ENCODE measurements around the gene SIDT2. TPM values are rescaled to one million over a fixed set of nuclear protein-coding genes. Genes with fewer than 3 reads are reported as not detected.

SIDT2 gene
- total and polyA plus RNA-seq, 2 of the 13 experiments (the other 11 are each of a cell fraction or from before 2014, with no cell fraction given): 11.5 to 28.0 TPM

DNA sequence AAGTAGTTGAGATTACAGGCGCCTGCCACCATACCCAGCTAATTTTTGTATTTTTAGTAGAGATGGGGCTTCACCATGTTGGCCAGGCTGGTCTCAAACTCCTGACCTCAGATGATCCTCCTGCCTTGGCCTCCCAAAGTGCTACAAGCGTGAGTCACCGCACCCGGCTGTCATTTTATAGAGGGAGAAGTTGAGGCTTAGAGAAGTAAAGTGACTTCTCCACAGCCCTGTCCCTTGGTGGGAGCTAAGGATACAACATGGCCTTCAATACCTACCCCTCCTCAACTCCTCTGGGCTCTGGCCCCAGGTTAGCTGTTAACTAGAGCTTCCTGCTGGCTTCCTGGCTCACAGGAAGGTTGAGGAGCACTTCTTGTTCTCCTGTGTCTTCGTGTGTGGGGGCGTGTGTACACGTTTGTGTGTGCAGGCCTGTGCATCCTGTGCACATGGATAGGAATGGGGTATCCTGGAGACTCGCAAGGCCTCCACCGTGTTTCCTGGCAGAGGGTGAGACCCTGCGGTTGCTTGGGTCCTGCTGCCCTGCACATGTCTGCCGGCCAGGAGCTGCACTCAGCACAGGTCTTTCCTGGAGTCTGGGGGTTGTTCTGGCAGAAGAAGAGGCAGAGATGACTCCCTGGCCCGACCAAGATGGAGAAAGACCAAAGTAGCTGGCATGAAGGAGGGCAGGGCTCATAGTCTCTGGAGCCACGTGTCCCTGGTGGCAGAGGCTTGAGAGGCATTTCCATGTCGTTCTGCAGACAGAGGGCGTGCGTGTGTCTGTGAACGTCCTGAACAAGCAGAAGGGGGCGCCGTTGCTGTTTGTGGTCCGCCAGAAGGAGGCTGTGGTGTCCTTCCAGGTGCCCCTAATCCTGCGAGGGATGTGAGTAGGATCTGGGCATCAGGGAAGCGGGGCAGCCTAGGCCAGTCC is 2.4 kb downstream of the SIDT2 start (continued):
- TF ChIP-seq, protein P1, sequence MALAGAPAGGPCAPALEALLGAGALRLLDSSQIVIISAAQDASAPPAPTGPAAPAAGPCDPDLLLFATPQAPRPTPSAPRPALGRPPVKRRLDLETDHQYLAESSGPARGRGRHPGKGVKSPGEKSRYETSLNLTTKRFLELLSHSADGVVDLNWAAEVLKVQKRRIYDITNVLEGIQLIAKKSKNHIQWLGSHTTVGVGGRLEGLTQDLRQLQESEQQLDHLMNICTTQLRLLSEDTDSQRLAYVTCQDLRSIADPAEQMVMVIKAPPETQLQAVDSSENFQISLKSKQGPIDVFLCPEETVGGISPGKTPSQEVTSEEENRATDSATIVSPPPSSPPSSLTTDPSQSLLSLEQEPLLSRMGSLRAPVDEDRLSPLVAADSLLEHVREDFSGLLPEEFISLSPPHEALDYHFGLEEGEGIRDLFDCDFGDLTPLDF (CRISPR knock-in tag; IDR thresholded peaks at IDR 0.05): no peak
- no peak for TF ChIP-seq ZNF775 (CRISPR knock-in tag; IDR thresholded peaks at IDR 0.05; ENCODE audit: borderline replicate concordance)
- TF ChIP-seq, protein P2, sequence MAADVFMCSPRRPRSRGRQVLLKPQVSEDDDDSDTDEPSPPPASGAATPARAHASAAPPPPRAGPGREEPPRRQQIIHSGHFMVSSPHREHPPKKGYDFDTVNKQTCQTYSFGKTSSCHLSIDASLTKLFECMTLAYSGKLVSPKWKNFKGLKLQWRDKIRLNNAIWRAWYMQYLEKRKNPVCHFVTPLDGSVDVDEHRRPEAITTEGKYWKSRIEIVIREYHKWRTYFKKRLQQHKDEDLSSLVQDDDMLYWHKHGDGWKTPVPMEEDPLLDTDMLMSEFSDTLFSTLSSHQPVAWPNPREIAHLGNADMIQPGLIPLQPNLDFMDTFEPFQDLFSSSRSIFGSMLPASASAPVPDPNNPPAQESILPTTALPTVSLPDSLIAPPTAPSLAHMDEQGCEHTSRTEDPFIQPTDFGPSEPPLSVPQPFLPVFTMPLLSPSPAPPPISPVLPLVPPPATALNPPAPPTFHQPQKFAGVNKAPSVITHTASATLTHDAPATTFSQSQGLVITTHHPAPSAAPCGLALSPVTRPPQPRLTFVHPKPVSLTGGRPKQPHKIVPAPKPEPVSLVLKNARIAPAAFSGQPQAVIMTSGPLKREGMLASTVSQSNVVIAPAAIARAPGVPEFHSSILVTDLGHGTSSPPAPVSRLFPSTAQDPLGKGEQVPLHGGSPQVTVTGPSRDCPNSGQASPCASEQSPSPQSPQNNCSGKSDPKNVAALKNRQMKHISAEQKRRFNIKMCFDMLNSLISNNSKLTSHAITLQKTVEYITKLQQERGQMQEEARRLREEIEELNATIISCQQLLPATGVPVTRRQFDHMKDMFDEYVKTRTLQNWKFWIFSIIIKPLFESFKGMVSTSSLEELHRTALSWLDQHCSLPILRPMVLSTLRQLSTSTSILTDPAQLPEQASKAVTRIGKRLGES (CRISPR knock-in tag; IDR thresholded peaks at IDR 0.05; ENCODE audit: borderline replicate concordance): no peak
- TF ChIP-seq ZNF761 (CRISPR knock-in tag; conservative IDR thresholded peaks at IDR 0.05): no peak
- TF ChIP-seq NRL (CRISPR knock-in tag; IDR thresholded peaks at IDR 0.05; ENCODE audit: borderline replicate concordance): no peak
- TF ChIP-seq ISL2 (CRISPR knock-in tag; IDR thresholded peaks at IDR 0.05): no peak
- no peak for TF ChIP-seq DRAP1 (CRISPR knock-in tag; IDR thresholded peaks at IDR 0.05)
- TF ChIP-seq HOXA3 (CRISPR knock-in tag; IDR thresholded peaks at IDR 0.05): no peak
- TF ChIP-seq, protein P3, sequence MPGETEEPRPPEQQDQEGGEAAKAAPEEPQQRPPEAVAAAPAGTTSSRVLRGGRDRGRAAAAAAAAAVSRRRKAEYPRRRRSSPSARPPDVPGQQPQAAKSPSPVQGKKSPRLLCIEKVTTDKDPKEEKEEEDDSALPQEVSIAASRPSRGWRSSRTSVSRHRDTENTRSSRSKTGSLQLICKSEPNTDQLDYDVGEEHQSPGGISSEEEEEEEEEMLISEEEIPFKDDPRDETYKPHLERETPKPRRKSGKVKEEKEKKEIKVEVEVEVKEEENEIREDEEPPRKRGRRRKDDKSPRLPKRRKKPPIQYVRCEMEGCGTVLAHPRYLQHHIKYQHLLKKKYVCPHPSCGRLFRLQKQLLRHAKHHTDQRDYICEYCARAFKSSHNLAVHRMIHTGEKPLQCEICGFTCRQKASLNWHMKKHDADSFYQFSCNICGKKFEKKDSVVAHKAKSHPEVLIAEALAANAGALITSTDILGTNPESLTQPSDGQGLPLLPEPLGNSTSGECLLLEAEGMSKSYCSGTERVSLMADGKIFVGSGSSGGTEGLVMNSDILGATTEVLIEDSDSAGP (CRISPR knock-in tag; IDR thresholded peaks at IDR 0.05; ENCODE audit: borderline replicate concordance): peak; percentile 90; the same call in 1 of the 2 replicates
- no peak for TF ChIP-seq HOMEZ (CRISPR knock-in tag; IDR thresholded peaks at IDR 0.05; ENCODE audit: low read depth)
- no peak for TF ChIP-seq ZNF644 (CRISPR knock-in tag; IDR thresholded peaks at IDR 0.05; ENCODE audit: low read depth)
- TF ChIP-seq, protein P4, sequence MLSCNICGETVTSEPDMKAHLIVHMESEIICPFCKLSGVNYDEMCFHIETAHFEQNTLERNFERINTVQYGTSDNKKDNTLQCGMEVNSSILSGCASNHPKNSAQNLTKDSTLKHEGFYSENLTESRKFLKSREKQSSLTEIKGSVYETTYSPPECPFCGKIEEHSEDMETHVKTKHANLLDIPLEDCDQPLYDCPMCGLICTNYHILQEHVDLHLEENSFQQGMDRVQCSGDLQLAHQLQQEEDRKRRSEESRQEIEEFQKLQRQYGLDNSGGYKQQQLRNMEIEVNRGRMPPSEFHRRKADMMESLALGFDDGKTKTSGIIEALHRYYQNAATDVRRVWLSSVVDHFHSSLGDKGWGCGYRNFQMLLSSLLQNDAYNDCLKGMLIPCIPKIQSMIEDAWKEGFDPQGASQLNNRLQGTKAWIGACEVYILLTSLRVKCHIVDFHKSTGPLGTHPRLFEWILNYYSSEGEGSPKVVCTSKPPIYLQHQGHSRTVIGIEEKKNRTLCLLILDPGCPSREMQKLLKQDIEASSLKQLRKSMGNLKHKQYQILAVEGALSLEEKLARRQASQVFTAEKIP (CRISPR knock-in tag; IDR thresholded peaks at IDR 0.05; ENCODE audit: borderline replicate concordance): no peak
- TF ChIP-seq SMAD3 (CRISPR knock-in tag; IDR thresholded peaks at IDR 0.05): no peak
- TF ChIP-seq ZNF740 (CRISPR knock-in tag; IDR thresholded peaks at IDR 0.05): 0 out of 2 replicates have a peak, but pooled peaks have one; percentile 19
- TF ChIP-seq ZNF276 (CRISPR knock-in tag; IDR thresholded peaks at IDR 0.05; ENCODE audit: low read depth): no peak

Measured in HepG2 (cell line).